HG02970 (cell line): ENCODE results near the gene PECR.
"Not testable (repeated sequence)": the region's sequence is repeated elsewhere in the genome, so short reads cannot be mapped to it uniquely, and the experiment has no call there.

Experiments
- ATAC-seq: cut with Tn5 transposase; IDR thresholded peaks from one replicate; pipeline ENCODE4 v1.9.1; 2021; ENCODE audit warnings: mild to moderate bottlenecking, moderate library complexity, moderate number of reproducible peaks; ENCODE audit not compliant: unreplicated experiment, low FRiP score

The PECR gene

GRCh38 chr2:216107320-216107719 lies 25.7 kb upstream of the PECR start:
- ATAC-seq = no peak

- ATAC-seq = no peak
Observed at GRCh38 chr2:216104691-216105090, 23.1 kb upstream of the PECR start.

DNA sequence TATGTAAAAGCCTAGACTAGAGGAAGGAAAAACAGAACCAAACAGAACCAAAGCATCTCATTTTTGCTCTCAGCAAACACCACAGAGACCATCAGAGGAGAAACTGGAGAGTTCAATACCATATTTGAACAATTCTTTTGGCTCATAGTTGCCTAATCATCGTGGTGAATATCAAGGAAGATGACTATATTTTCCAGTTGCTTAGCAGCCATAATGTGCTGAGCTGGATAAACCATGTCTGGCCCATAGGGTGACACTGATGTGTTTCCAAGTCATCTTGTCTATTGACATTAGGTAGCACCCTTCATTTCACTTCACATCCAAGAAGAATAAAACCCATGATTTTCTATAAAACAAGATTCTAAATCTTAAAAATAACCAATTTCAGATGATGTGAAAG lies 21.6 kb upstream of the PECR start:
- no peak for ATAC-seq

GRCh38 chr2:216101109-216101508 lies 19.5 kb upstream of the PECR start:
- no peak for ATAC-seq

GRCh38 chr2:216098421-216099334 lies 17.1 kb upstream of the PECR start:
- ATAC-seq = no peak

DNA sequence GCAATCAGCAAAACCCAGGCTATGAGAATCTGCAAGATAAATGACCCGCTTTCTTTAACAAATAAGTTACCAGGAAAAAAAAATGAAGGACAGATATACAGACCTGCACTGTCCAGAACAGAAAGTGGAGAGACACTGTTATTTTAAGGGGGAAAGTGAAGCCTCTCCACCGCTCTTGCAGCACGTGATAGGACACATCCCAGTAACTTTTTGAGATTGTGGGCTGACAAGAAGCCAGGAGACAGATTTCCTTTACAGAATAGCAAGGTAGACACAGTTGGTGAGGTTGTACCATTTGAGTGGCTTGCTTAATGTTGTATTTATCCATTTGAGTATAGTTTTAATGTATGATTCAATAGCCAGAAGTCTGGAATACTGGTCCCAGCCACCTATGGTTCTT lies 13.1 kb upstream of the PECR start:
- ATAC-seq = no peak

GRCh38 chr2:216092646-216093045 lies 11.0 kb upstream of the PECR start:
- no peak for ATAC-seq

GRCh38 chr2:216090369-216090786 lies 8.8 kb upstream of the PECR start:
- no peak for ATAC-seq

- ATAC-seq = no peak
Observed at GRCh38 chr2:216086207-216086893, 4.7 kb upstream of the PECR start.

GRCh38 chr2:216084547-216084946 lies 2.9 kb upstream of the PECR start:
- no peak for ATAC-seq

GRCh38 chr2:216083464-216084281 lies 2.1 kb upstream of the PECR start:
- no peak for ATAC-seq

DNA sequence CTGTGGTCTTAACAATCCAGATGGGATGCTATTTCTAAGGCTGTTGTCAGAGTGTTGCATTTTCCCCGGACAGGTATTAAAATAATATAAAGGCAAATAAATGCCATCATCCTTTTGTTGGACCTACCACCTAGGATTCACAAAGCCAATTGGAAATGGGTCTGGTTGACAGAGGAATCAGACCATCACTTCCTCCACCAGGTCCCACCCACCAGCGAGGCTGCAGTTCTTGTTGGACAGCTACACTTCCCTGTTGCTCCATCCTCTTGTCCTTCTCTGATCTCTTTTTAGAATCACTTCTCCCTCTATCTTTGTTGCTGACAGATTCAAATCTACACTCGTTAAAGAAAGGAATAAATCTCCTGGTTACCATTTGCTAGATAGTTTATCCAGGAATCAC lies 1.2 kb upstream of the PECR start:
- ATAC-seq = no peak

GRCh38 chr2:216082117-216082711 lies 605 bp upstream of the PECR start:
- ATAC-seq = peak; percentile 13

DNA sequence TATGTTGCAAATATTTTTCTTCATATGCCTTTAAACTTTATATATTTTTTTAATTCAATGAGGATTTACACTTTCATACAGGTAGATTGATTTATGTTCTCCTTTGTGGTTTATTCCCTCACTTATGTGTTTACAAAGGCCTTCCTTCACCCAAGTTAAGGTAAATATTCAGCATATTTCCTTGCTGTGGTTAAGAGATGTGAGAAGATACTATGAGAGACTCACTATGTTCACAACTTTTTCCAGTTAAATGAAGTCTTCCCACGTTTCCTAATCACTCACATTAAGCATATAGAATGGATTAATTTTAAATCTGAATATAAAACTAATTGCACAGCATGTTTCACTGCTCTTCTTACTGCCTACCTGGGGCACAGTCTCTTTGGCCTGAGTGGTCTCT lies 597 bp downstream of the PECR start:
- no peak for ATAC-seq

DNA sequence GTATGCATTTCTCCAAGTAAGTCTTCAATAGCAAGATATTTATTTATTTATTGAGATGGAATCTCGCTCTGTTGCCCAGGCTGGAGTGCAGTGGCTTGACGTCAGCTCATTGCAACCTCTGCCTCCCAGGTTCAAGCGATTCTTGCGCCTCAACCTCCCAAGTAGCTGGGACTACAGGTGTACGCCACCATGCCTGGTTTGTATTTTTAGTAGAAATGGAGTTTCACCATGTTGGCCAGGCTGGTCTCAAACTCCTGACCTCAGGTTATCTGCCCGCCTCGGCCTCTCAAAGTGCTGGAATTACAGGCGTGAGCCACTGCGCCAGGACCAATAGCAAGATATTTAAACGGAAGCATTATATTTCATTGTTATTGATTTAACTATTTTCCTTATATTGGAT lies 1.6 kb downstream of the PECR start:
- ATAC-seq = not testable (repeated sequence)

DNA sequence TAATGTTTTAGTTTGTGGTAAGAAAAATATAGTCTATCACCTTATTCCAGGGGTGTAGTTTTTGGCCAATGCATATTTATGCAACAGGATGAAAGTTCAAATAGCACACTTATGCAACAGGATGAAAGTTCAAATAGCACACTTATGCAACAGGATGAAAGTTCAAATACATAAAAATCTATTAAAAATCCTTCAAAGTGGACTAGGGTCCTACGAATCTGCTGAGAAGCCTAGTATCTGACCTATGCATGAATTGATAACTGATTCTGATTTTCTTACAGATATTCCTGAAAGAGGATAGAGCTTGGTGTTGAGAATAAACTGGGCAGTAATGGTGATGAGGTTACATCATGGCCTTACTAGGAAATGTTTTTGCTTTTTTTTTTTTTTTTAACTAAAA lies 2.8 kb downstream of the PECR start:
- no peak for ATAC-seq

GRCh38 chr2:216075510-216076485 lies 5.8 kb downstream of the PECR start:
- no peak for ATAC-seq

DNA sequence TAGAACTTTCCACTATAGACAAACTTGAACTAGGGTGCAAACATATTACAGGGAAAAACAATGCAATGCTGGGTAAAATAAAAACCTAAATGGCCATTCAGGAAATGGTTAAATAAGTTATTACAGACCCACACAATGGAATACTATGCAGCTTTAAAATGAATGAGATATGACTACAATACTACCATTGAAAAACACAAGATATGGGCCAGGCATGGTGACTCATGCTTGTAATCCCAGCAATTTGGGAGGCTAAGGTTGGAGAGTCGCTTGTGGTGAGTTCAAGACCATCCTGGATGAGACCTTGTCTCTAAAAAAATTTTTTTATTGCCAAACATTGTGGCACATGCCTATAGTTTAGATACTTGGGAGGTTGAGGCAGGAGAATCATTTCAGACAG lies 6.8 kb downstream of the PECR start:
- ATAC-seq = no peak

DNA sequence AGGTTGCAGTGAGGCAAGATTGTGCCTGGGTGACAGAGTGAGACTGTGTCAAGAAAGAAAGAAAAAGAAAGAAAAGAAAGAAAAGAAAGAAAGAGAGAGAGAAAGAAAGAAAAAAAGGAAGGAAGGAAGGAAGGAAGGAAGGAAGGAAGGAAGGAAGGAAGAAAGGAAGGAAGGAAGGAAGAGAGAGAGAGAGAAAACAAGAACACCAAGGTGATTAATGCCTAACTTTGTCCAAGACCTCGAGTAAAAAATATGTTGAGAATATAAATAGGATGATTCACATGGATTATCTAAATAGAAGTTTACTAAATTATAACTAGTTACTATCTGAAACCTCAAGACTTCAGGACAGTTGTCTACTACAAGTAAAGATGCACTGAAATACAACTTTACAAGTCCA lies 7.2 kb downstream of the PECR start:
- no peak for ATAC-seq
